CD4-positive, alpha-beta T cell (primary cell): ENCODE measurements around the gene RPL39L. TPM values are rescaled to one million over a fixed set of nuclear protein-coding genes. Genes with fewer than 3 reads are reported as not detected.

ENCODE experiments used
- ATAC-seq: fragments of 200-7000 bp; cut with Tn5 transposase; one replicate; pipeline ENCODE4 v1.10.0; 2022; ENCODE audit warnings: mild to moderate bottlenecking; ENCODE audit not compliant: poor library complexity
- CTCF ChIA-PET: fragments of 350-600 bp; sonication (Branson Sonifier 250); formaldehyde crosslinking; loops from one replicate; lab custom pipeline; 2021; ENCODE audit warnings: antibody characterized with exemption, inconsistent platforms; lab: Charles Lee
- POLR2A ChIA-PET: fragments of 350-600 bp; sonication (Branson Sonifier 250); formaldehyde crosslinking; loops from one replicate; lab custom pipeline; 2021; ENCODE audit warnings: antibody characterized with exemption, inconsistent platforms; lab: Charles Lee
- DNase-seq, 14 experiments: peaks; one replicate each; pipeline ENCODE4 v3.0.0-alpha.2; 2013 to 2020; ENCODE audit warnings: mixed read lengths in 2 of 14
- H3K27ac ChIP-seq, 2 donors: one replicate each; pipeline versions ENCODE4 v1.5.1 to v1.7.0; 2013; ENCODE audit warnings: low read length in 2 of 2, low read depth in 1 of 2, mild to moderate bottlenecking in 1 of 2
- H3K27me3 ChIP-seq, 2 experiments: 1 replicate in 1 of 2; 2 replicates in 1 of 2; pipeline versions ENCODE4 v1.6.1 to v1.7.0; 2013; ENCODE audit warnings: low read length in 2 of 2, control low read depth in 1 of 2, mild to moderate bottlenecking in 1 of 2, moderate library complexity in 1 of 2; ENCODE audit not compliant: insufficient read depth in 2 of 2, control insufficient read depth in 1 of 2
- H3K36me3 ChIP-seq: one replicate; pipeline ENCODE4 v1.6.1; 2013; ENCODE audit warnings: low read length, control low read depth; ENCODE audit not compliant: insufficient read depth
- H3K4me1 ChIP-seq: one replicate; pipeline ENCODE4 v1.6.1; 2013; ENCODE audit warnings: low read length, control low read depth; ENCODE audit not compliant: insufficient read depth
- H3K4me3 ChIP-seq: one replicate; pipeline ENCODE4 v1.5.1; 2013; ENCODE audit warnings: mild to moderate bottlenecking, low read length, moderate library complexity
- H3K9me3 ChIP-seq, 2 experiments: 1 replicate in 1 of 2; 2 replicates in 1 of 2; pipeline versions ENCODE4 v1.6.1 to v1.7.0; 2013; ENCODE audit warnings: low read length in 2 of 2, mild to moderate bottlenecking in 2 of 2, control low read depth in 1 of 2, moderate library complexity in 1 of 2; ENCODE audit not compliant: control insufficient read depth in 1 of 2, insufficient read depth in 1 of 2
- H3K27ac Mint-ChIP-seq: one replicate; pipeline ENCODE4 v1.8.0; 2020; ENCODE audit warnings: mixed read lengths
- H3K27me3 Mint-ChIP-seq: one replicate; pipeline ENCODE4 v1.8.0; 2021; ENCODE audit warnings: mixed read lengths
- H3K36me3 Mint-ChIP-seq: one replicate; pipeline ENCODE4 v1.8.0; 2021; ENCODE audit warnings: low read depth, mixed read lengths
- H3K4me1 Mint-ChIP-seq: one replicate; pipeline ENCODE4 v1.8.0; 2021; ENCODE audit warnings: low read depth, mixed read lengths
- H3K4me3 Mint-ChIP-seq: one replicate; pipeline ENCODE4 v1.8.0; 2020; ENCODE audit warnings: mild to moderate bottlenecking, mixed read lengths
- H3K9me3 Mint-ChIP-seq: one replicate; pipeline ENCODE4 v1.8.0; 2020; ENCODE audit warnings: mixed read lengths
- CTCF ChIP-seq: fragments of 200-600 bp; IDR thresholded peaks from one replicate; pipeline ENCODE4 v1.8.0; 2022; ENCODE audit warnings: antibody characterized with exemption, mild to moderate bottlenecking
- intact Hi-C, 2 experiments: fragments of 100-400 bp; cut with DNase I in 1 of 2; cut with micrococcal nuclease in 1 of 2; formaldehyde crosslinking; loops; one replicate each; pipeline versions ENCODE4 v1.15.1 to v1.9.0; 2023 to 2025; cut with DNase I, micrococcal nuclease
- total RNA-seq, 174 experiments: library from RNA in 2 of 174; stranded (reverse) in 2 of 174; gene quantifications; one replicate each; pipeline ENCODE4 v1.2.3 and lab custom pipeline; 2021 to 2026

Gene RPL39L
- total RNA-seq, 2 experiments from 2014 or later = 1.1 to 1.7 TPM

- H3K27me3 ChIP-seq = peaks cover 0 to 1% of the 10 kb centered on the region in 2 experiments
- no peak for TF ChIP-seq CTCF
- no peak overlapping the region for H3K4me3 ChIP-seq
- no peaks in the 10 kb centered on the region for H3K4me1 ChIP-seq
- H3K27ac Mint-ChIP-seq = no peak overlapping the region
- no peaks in the 10 kb centered on the region for H3K27me3 Mint-ChIP-seq
- no peaks in the 10 kb centered on the region for H3K36me3 ChIP-seq
- ATAC-seq = no peak
- H3K9me3 Mint-ChIP-seq = peaks cover 7% of the 10 kb centered on the region
- H3K4me1 Mint-ChIP-seq = no peaks in the 10 kb centered on the region
- DNase-seq = no peak
- CTCF ChIA-PET = no interaction called here
- H3K4me3 Mint-ChIP-seq = no peak overlapping the region
- no peaks in the 10 kb centered on the region for H3K36me3 Mint-ChIP-seq
- intact Hi-C loops = loop anchor here in 1 of 2 experiments (10.0 kb wide), 1 partner anchor 571 kb away; the partner anchor contains the start of gene DNAJB11
- POLR2A ChIA-PET = no interaction called here
- peaks cover 9 to 11% of the 10 kb centered on the region in 2 experiments for H3K9me3 ChIP-seq
- H3K27ac ChIP-seq = no peak overlapping the region
Observed at GRCh38 chr3:187145149-187145895, 6.0 kb upstream of the RPL39L start.

DNA sequence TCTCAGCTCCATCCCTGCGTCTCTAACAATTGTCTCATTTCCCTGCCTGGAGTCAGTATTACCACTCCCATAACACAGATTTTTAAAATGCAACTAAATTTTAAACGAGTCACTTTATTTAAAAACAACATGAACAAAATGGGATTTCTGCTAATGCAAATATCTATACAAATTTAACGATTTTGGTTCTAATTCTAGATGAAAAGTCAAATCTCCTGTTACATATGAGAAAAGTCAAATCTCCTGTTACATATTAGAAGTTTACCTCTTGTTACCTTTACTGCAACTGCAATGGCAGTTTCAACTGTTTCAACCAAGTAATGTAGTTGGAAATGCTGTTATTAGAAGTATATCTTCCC lies 578 bp upstream of the RPL39L start:
- peak; percentile 52 for TF ChIP-seq CTCF
- no peak for DNase-seq

DNA sequence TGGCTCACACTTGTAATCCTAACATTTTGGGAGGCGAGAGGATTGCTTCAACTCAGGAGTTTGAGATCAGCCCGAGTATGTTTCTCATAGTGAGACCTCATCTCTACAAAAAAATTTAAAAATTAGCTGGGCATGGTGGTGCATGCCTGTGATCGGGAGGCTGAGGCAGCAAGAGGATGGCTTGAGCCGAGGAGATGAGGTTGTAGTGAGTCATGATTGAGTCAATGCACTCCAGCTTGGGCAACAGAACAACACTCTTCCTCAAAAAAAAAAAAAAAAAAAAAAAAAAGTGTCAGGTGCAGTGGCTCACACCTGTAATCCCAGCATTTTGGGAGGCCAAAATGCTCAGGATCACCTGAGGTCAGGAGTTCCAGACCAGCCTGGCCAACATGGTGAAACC lies 2.4 kb downstream of the RPL39L start:
- no peak for TF ChIP-seq CTCF
- intact Hi-C loops = loop anchor here in 1 of 2 experiments (5.0 to 10.0 kb wide), 2 partner anchors 355 to 1552 kb away; partner anchors contain the start of genes EIF4A2 and SENP2
- Mint-ChIP-seq H3K27me3 (no peaks in the 10 kb centered on the region), H3K27ac (no peak overlapping the region), H3K4me1 (peaks cover 16% of the 10 kb centered on the region), H3K9me3 (peaks cover 2% of the 10 kb centered on the region), H3K4me3 (no peak overlapping the region), H3K36me3 (no peaks in the 10 kb centered on the region)
- peaks cover 0 to 8% of the 10 kb centered on the region in 2 experiments for H3K9me3 ChIP-seq
- ATAC-seq (no peak), DNase-seq (peak in 3 of 14 experiments; percentile 19 to 39 (median 23))
- H3K27me3 ChIP-seq = no peaks in the 10 kb centered on the region
- ChIA-PET POLR2A (no interaction called here), CTCF (interaction anchor here (1.2 to 1.8 kb wide), 2 partner anchors 8 to 28 kb away, joined by 3 to 6 read pairs; no protein-coding TSS in a partner anchor)
- no peak overlapping the region for H3K4me3 ChIP-seq
- no peaks in the 10 kb centered on the region for H3K36me3 ChIP-seq
- no peak overlapping the region for H3K27ac ChIP-seq
- H3K4me1 ChIP-seq = peaks cover 22% of the 10 kb centered on the region

More for the DNA sequence above, 578 bp upstream of the RPL39L start:
- Histone ChIP-seq H3K4me3 (peak overlapping the region; percentile 69), H3K27me3 (no peaks in the 10 kb centered on the region), H3K9me3 (peaks cover 4 to 10% of the 10 kb centered on the region in 2 experiments), H3K27ac (peak overlapping the region; percentile 81 to 85), H3K36me3 (no peaks in the 10 kb centered on the region), H3K4me1 (peaks cover 16% of the 10 kb centered on the region)
- intact Hi-C loops = loop anchor here (1.0 to 10.0 kb wide), 4 partner anchors 10 to 1555 kb away; partner anchors contain the start of genes DNAJB11 (in 1 of the 2), EIF4A2 (in 1 of the 2) and SENP2 (in 1 of the 2)
- Mint-ChIP-seq H3K36me3 (no peaks in the 10 kb centered on the region), H3K27ac (peak overlapping the region; percentile 93), H3K4me1 (peaks cover 16% of the 10 kb centered on the region), H3K4me3 (peak overlapping the region; percentile 90), H3K9me3 (peaks cover 8% of the 10 kb centered on the region), H3K27me3 (no peaks in the 10 kb centered on the region)
- CTCF ChIA-PET = interaction anchor here (0.8 to 3.9 kb wide), 29 partner anchors 10 to 1202 kb away, joined by 3 to 39 read pairs (median 4); partner anchors contain the start of genes DNAJB11 and TRA2B
- POLR2A ChIA-PET = interaction anchor here (0.5 to 2.6 kb wide), 22 partner anchors 10 to 1203 kb away, joined by 3 to 50 read pairs (median 6); partner anchors contain the start of genes EIF4A2 and ST6GAL1
- no peak for ATAC-seq
